ENCODE results near the gene HACD2.
"Not testable (repeated sequence)": the region's sequence is repeated elsewhere in the genome, so short reads cannot be mapped to it uniquely, and the experiment has no call there.

HACD2 gene

DNA sequence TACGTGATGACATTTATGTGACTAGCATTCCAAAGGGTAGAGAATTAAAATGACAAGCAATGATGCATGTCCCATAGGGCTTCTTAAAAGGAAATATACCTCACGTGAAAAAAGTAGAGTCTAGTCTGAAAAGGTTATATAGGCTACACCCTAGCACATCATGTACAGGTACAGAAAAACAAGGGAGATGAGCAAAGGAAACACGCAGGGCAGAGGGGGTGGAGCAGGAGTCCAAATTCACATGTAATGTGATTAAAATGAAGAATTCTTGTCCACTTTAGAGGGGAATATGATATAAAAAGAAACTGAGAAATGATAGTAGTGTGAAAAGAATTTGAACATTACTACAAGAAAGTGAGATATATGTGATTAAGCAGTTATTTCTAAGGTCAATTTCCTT, 59.4 kb downstream of the HACD2 start:
- no peak for DNase-seq (ENCODE audit: low read depth, low spot score)

DNA sequence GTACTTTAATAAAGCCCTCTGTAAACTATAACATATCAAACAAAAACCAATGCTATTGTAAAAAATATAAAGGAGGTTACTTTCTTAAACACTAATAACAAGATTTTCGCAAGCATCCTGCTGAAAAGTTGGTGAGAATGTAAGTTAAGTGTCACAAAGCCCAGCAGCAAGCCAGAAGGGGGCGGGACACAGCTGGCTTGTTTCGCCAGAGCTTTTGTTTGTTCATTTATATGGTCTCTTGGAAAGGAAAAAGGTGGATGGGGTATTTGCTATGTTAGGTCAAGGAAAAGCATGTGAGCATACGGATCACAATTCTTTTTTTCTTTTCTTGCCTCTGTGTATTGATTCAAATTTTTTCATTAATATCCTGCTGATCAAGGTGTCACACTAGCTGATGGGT, 59.9 kb downstream of the HACD2 start:
- no peak for DNase-seq (ENCODE audit: low read depth, low spot score)

- DNase-seq (ENCODE audit: low read depth, low spot score) = no peak
These were observed 61.8 kb downstream of the HACD2 start for GRCh38 chr3:123523023-123523412.

DNA sequence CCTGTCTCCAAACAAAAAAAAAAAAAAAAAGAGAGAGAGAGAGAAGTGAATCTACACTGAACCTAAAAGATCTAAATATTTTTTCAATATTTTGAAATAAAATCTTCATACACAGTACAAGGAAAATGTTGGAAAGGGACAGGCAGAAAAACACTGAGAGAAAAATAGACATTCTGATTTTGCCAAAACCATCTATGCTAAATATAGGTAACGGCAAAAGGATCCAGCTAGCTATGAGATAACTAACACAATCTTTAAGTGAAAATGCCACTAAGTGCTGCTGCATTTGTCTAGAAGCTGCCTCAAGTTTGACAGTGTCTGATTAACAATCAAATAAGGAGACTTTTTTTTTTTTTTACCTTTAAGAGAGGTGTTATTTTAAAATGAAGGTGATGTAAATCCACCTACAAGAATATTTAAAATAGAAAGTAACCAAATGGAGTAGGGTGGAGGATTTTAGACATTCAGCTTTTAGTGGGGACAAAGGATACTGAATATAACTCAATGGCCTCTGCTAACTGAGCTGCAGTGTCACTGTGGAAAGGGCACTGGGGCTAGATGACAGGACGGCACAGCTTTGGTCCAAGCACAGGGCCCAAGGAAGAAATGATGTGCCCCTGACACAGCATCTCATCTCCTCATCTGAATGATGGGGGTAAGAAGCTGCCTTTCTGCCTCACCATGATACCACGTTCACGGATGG, 62.4 kb downstream of the HACD2 start:
- no peak for DNase-seq (ENCODE audit: low read depth, low spot score)

- no peak for DNase-seq (ENCODE audit: low read depth, low spot score)
These were observed 63.5 kb downstream of the HACD2 start for GRCh38 chr3:123521179-123521969.

DNA sequence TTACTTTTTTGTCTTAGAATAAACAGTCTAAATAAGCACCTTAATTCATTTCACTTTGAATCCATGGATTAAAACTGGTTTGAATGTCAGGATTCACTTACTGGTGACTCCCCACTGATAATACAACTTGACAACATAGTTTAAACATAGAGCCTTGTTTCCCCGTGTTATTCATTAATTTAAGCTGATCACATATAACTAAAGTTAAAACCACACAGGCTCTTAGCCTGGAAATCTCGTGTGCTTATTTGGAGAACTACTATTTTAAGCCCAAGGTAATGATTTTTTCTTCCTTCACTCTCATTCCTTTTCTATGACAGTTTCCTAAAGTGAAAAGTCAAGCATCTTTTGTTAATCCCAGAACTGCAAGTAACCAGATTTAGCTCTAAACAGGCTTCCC, 64.2 kb downstream of the HACD2 start:
- DNase-seq (ENCODE audit: low read depth, low spot score) = no peak

DNA sequence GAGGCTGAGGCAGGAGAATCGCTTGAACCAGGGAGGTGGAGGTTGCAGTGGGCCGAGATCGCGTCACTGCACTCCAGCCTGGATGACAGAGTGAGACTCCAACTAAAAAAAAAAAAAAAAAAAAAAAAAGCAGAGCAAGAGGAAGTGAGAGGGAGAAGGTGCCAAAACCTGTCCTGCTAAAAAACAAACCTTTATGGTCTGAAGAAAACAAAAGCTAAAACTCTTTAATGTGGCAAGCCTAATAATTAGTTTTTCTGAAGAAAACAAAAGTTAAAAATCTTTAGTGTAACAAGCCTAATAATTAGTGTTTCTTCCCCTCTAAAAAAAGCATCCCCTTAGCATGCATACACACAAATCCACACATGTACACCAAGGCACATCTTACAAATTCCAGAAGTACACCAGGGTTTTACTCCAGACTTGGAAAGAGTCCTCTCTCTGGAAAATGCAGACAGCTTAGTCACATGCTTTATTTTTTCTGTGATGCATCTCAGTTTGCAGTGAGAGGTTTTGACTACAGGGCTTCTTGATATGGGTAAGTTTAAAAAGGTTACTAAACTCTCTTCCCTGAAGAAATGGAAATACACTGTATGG, 65.9 kb downstream of the HACD2 start:
- DNase-seq (ENCODE audit: low read depth, low spot score) = no peak

GRCh38 chr3:123511726-123512125, 73.1 kb downstream of the HACD2 start:
- DNase-seq (ENCODE audit: low read depth, low spot score) = no peak

- DNase-seq (ENCODE audit: low read depth, low spot score) = no peak
These were observed 73.8 kb downstream of the HACD2 start for GRCh38 chr3:123511084-123511483.

- DNase-seq (ENCODE audit: low read depth, low spot score) = no peak
These were observed 76.7 kb downstream of the HACD2 start for GRCh38 chr3:123508178-123508577.

DNA sequence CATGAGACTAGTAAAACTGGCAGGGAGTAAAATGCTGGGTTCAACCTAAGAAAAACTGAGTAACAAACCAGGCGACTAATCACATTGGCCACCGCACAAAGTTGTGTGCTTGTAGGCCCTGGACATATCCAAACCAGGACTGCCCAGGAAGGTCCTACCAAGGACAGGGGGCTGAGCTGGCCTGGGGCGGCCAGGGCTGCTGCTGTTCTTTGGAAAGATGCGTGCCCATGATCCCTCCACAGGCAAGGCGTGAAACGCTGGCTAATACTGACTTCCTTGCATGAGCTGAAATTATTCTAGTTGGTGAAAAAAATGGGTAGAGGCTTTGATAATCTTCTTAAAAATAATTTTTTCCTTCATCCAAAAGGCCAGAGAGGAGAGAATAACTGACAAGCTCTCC, 79.0 kb downstream of the HACD2 start:
- DNase-seq (ENCODE audit: low read depth, low spot score) = no peak

DNA sequence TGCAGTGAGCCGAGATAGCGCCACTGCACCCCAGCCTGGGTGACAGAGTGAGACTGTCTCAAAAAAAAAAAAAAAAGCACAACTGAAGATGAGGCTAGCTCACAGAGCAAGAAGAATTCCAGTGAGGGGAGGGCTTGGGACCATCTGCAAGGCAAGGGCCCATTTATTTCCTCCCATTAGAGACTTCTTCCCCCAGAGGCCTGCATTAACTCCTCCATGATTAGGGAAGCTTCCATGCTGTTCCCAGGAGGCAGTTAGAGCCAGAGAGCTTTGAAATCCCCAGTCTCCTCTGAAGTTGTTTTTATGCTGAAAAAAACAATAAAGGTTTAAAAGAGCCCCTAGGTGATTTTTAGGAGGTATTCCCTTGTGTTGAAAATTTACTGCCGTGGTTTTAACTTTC, 81.7 kb downstream of the HACD2 start:
- no peak for DNase-seq (ENCODE audit: low read depth, low spot score)

GRCh38 chr3:123499322-123499721, 85.5 kb downstream of the HACD2 start:
- DNase-seq (ENCODE audit: low read depth, low spot score) = no peak

DNA sequence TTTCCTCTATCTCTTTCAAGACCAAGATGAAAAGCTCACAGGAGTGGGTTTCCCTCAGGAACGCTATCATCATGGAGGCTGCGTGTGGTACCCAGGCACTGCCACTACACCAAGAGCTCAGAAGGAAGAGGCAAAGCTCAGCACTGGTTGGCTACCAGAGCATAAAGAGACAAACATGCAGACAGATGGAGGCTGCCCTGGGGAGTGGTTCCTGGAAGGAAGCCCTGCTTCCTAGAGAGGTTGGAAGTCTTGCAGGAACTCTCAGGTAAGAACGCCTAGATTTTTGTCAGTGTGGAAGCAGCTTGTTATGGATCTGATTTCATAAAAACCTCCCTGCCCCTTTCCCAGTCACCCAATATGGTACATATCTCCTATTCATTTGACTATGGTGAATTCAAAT, 86.1 kb downstream of the HACD2 start:
- no peak for DNase-seq (ENCODE audit: low read depth, low spot score)

GRCh38 chr3:123493912-123494311, 90.9 kb downstream of the HACD2 start:
- DNase-seq (ENCODE audit: low read depth, low spot score) = no peak

DNA sequence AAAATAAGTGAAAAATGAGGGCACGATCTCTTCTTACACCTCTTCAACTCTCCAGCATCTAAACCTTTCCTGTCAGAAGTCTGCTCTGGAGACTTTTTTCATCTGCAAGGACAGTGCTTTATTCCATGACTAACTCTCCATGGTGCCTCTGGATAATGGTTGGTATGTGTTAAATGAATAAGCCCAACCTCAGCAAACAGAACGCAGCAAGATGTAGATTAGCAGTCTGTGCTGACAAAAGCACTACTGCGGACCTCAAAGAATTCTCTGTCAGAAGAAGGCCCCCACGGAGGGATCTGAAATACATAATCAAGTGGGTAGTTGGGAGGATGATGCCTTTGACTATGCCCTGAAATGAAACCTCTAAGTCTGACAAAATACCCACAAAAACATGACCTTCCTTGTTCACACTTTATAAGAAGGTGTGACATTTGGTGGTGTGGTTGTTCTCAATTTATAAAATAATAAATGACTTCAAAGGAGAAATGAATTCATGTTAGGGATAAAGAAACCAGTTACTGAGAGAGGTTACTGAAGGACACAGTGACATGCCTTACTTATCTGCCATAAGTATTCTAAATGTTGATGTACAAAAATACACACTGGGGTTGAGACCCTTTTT, 92.8 kb downstream of the HACD2 start:
- no peak for DNase-seq (ENCODE audit: low read depth, low spot score)

- DNase-seq (ENCODE audit: low read depth, low spot score) = no peak
These were observed 95.4 kb downstream of the HACD2 start for GRCh38 chr3:123489400-123490004.

- no peak for DNase-seq (ENCODE audit: low read depth, low spot score)
These were observed 96.1 kb downstream of the HACD2 start for GRCh38 chr3:123488645-123489347.

DNA sequence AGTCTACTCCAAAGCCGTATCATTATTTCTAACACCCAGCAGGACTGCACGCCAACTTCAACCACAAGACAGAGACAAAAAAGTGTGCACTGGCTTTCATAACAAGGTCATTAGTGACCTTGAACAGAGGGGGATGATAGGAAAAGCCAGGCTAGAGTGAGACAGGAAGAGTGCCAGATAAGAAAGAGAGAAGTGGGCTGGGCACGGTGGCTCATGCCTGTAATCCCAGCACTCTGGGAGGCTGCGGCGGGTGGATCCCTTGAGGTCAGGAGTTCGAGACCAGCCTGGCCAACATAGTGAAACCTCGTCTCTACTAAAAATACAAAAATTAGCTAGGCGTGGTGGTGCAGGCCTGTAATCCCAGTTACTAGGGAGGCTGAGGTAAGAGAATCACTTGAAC, 97.8 kb downstream of the HACD2 start:
- not testable (repeated sequence) for DNase-seq (ENCODE audit: low read depth, low spot score)

- no peak for DNase-seq (ENCODE audit: low read depth, low spot score)
These were observed 98.4 kb downstream of the HACD2 start for GRCh38 chr3:123486460-123486859.

DNA sequence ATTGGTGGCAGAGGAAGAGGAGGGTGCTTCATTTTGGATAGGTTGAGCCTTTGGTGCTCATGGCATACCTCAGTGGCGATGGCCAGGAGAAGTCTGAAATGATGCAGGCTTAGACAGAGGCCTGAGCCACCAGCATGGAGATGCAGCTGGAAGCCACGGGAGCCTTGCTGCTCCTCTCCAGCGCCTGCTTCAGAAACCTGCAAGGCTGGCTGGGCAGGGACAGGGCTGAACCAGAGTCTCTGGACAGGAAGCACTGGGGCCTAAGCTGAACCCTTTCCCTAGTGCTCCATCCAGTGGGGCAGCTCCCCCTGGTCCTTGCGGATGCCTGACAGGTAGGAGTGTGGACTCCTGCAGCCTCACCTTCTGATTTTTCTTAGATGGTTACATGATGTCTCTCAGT, 99.3 kb downstream of the HACD2 start:
- no peak for DNase-seq (ENCODE audit: low read depth, low spot score)
